H1 (cell line): Measurements from ENCODE around the gene LAMA3. TPM values are rescaled to one million over a fixed set of nuclear protein-coding genes. Genes with fewer than 3 reads are reported as not detected.

ENCODE experiments used
- CTCF ChIA-PET: fragments of 300-600 bp; sonication (Branson Sonifier 250); formaldehyde crosslinking; loops from one replicate; lab custom pipeline; 2021; ENCODE audit not compliant: partially characterized antibody; lab: Charles Lee
- POLR2A ChIA-PET: fragments of 300-600 bp; sonication (Branson Sonifier 250); formaldehyde crosslinking; loops from one replicate; lab custom pipeline; 2021; ENCODE audit warnings: inconsistent platforms; ENCODE audit not compliant: partially characterized antibody; lab: Charles Lee
- DNase-seq, 2 experiments: peaks; one replicate each; pipeline versions ENCODE4 v3.0.0 to v3.0.0-alpha.2; 2010 to 2022; ENCODE audit warnings: low spot score in 2 of 2, low read depth in 1 of 2, mixed read lengths in 1 of 2
- FAIRE-seq: peaks from 2 replicates; lab custom pipeline; 2011; peaks lifted over from hg19 to GRCh38; lab: Jason Lieb, UNC
- H2AFZ ChIP-seq: 2 replicates; pipeline ENCODE4 v1.8.1; 2012; ENCODE audit warnings: low read length, inconsistent platforms
- H2AK5ac ChIP-seq: 2 replicates; pipeline ENCODE4 v1.6.1; 2013; ENCODE audit warnings: low read depth, low read length
- H2BK120ac ChIP-seq: replicated peaks from 2 replicates; pipeline ENCODE3; 2013; ENCODE audit warnings: low read depth, low read length, inconsistent platforms
- H2BK12ac ChIP-seq: 2 replicates; pipeline ENCODE4 v1.6.1; 2013; ENCODE audit warnings: low read depth, low read length
- H2BK15ac ChIP-seq: 2 replicates; pipeline ENCODE4 v1.6.1; 2013; ENCODE audit warnings: low read length
- H2BK20ac ChIP-seq: 2 replicates; pipeline ENCODE4 v1.6.1; 2013; ENCODE audit warnings: low read length
- H2BK5ac ChIP-seq: 2 replicates; pipeline ENCODE4 v1.6.1; 2013; ENCODE audit warnings: low read depth, low read length
- H3K14ac ChIP-seq: 2 replicates; pipeline ENCODE4 v1.6.1; 2013; ENCODE audit warnings: inconsistent platforms; ENCODE audit not compliant: insufficient read length
- H3K18ac ChIP-seq: 2 replicates; pipeline ENCODE4 v1.6.1; 2013; ENCODE audit warnings: low read length; ENCODE audit errors: extremely low read depth
- H3K23ac ChIP-seq: 2 replicates; pipeline ENCODE4 v1.6.1; 2013; ENCODE audit warnings: inconsistent platforms; ENCODE audit not compliant: insufficient read length
- H3K23me2 ChIP-seq: 2 replicates; pipeline ENCODE4 v1.6.1; 2013; ENCODE audit warnings: low read depth, low read length
- H3K27ac ChIP-seq: 2 replicates; pipeline ENCODE4 v1.6.1; 2011; ENCODE audit warnings: low read depth, low read length, inconsistent platforms
- H3K27me3 ChIP-seq, 4 experiments: replicated peaks in 1 of 4; 1 replicate in 1 of 4; 2 replicates in 3 of 4; pipeline versions ENCODE4 v1.6.1 to v1.8.1; 2011 to 2013; ENCODE audit warnings: low read length in 3 of 4, mild to moderate bottlenecking in 3 of 4, inconsistent platforms in 2 of 4, mixed read lengths in 2 of 4, moderate library complexity in 1 of 4; ENCODE audit not compliant: control insufficient read depth in 3 of 4, insufficient read depth in 3 of 4; ENCODE audit errors: extremely low read depth in 1 of 4
- H3K36me3 ChIP-seq, 4 experiments: 2 replicates each; pipeline versions ENCODE4 v1.6.1 to v1.8.1; 2011 to 2013; ENCODE audit warnings: mild to moderate bottlenecking in 4 of 4, low read length in 3 of 4, moderate library complexity in 2 of 4, control low read depth in 1 of 4, inconsistent platforms in 1 of 4; ENCODE audit not compliant: insufficient read depth in 4 of 4, control insufficient read depth in 2 of 4
- H3K4ac ChIP-seq: replicated peaks from 2 replicates; pipeline ENCODE3; 2013; ENCODE audit warnings: low read length, low read depth, mixed read lengths, inconsistent platforms; ENCODE audit not compliant: insufficient read length
- H3K4me1 ChIP-seq, 4 experiments: replicated peaks in 1 of 4; 1 replicate in 1 of 4; 2 replicates in 3 of 4; pipeline versions ENCODE4 v1.6.1 to v1.8.1; 2011 to 2013; ENCODE audit warnings: low read length in 3 of 4, inconsistent platforms in 2 of 4, mixed read lengths in 1 of 4; ENCODE audit not compliant: insufficient read depth in 4 of 4, control insufficient read depth in 3 of 4
- H3K4me2 ChIP-seq, 2 experiments: 2 replicates each; pipeline versions ENCODE4 v1.6.1 to v1.8.1; 2011 to 2013; ENCODE audit warnings: low read depth in 2 of 2, low read length in 2 of 2, control low read depth in 1 of 2, inconsistent platforms in 1 of 2, mild to moderate bottlenecking in 1 of 2; ENCODE audit not compliant: insufficient read depth in 1 of 2
- H3K4me3 ChIP-seq, 4 experiments: fragments of 200-600, 300-600 bp in 1 of 4; sonication (generic), shearing (Covaris generic), sonication (Bioruptor Twin) in 1 of 4; 2 replicates each; pipeline versions ENCODE4 v1.5.1 to v1.8.1; 2011 to 2016; ENCODE audit warnings: low read length in 4 of 4, low read depth in 3 of 4, control low read depth in 2 of 4, inconsistent platforms in 2 of 4, mild to moderate bottlenecking in 2 of 4, mixed read lengths in 1 of 4, moderate library complexity in 1 of 4; ENCODE audit not compliant: insufficient read depth in 2 of 4; ENCODE audit errors: extremely low read depth in 1 of 4
- H3K56ac ChIP-seq: replicated peaks from 2 replicates; pipeline ENCODE3; 2013; ENCODE audit warnings: low read depth, mild to moderate bottlenecking, mixed read lengths, low read length, inconsistent platforms; ENCODE audit not compliant: insufficient read length
- H3K79me1 ChIP-seq: 2 replicates; pipeline ENCODE4 v1.6.1; 2013; ENCODE audit warnings: low read depth, low read length, control low read depth
- H3K79me2 ChIP-seq, 2 experiments: 2 replicates each; pipeline versions ENCODE4 v1.6.1 to v1.8.1; 2012 to 2013; ENCODE audit warnings: low read length in 2 of 2, mild to moderate bottlenecking in 2 of 2, inconsistent platforms in 1 of 2; ENCODE audit not compliant: insufficient read depth in 2 of 2, control insufficient read depth in 1 of 2
- H3K9ac ChIP-seq, 4 experiments: replicated peaks in 1 of 4; 1 replicate in 1 of 4; 2 replicates in 3 of 4; pipeline versions ENCODE4 v1.6.1 to v1.8.1; 2011 to 2013; ENCODE audit warnings: low read depth in 3 of 4, low read length in 3 of 4, control low read depth in 2 of 4, mild to moderate bottlenecking in 2 of 4, moderate library complexity in 2 of 4, inconsistent platforms in 1 of 4; ENCODE audit errors: extremely low read depth in 1 of 4
- H3K9me3 ChIP-seq, 2 experiments: 2 replicates each; pipeline versions ENCODE4 v1.6.1 to v1.8.1; 2012 to 2013; ENCODE audit warnings: mild to moderate bottlenecking in 2 of 2, moderate library complexity in 2 of 2, control low read depth in 1 of 2, inconsistent platforms in 1 of 2, low read depth in 1 of 2, low read length in 1 of 2, mixed read lengths in 1 of 2; ENCODE audit not compliant: insufficient read depth in 2 of 2
- H4K20me1 ChIP-seq, 2 experiments: replicated peaks in 1 of 2; 2 replicates each; pipeline versions ENCODE3 to v1.8.1; 2011 to 2013; ENCODE audit warnings: inconsistent platforms in 2 of 2, low read length in 2 of 2, mild to moderate bottlenecking in 1 of 2; ENCODE audit not compliant: insufficient read depth in 2 of 2, control insufficient read depth in 1 of 2
- H4K5ac ChIP-seq: 2 replicates; pipeline ENCODE4 v1.6.1; 2013; ENCODE audit warnings: low read length, low read depth, mixed read lengths, inconsistent platforms; ENCODE audit not compliant: insufficient read length
- H4K8ac ChIP-seq: 2 replicates; pipeline ENCODE4 v1.8.0; 2013; ENCODE audit warnings: mild to moderate bottlenecking, moderate library complexity, low read length, inconsistent platforms; ENCODE audit not compliant: insufficient read depth; ENCODE audit errors: extremely low read depth
- H4K91ac ChIP-seq: replicated peaks from 2 replicates; pipeline ENCODE3; 2013; ENCODE audit warnings: low read length, mixed read lengths, inconsistent platforms; ENCODE audit not compliant: insufficient read length
- CBX5 ChIP-seq: fragments of 300-800, 300-1000 bp; sonication (generic); IDR thresholded peaks from 2 replicates; pipeline ENCODE4 v1.7.1; 2016; ENCODE audit warnings: antibody characterized with exemption, low read length, low read depth
- PHF8 ChIP-seq: fragments of 200-600 bp; sonication (generic); conservative IDR thresholded peaks from 2 replicates; pipeline ENCODE4 v1.7.1; 2012; ENCODE audit warnings: low read depth, mild to moderate bottlenecking, inconsistent platforms, low read length, moderate library complexity
- SP4 ChIP-seq: IDR thresholded peaks from 2 replicates; pipeline ENCODE4 v1.6.1; 2012; ENCODE audit warnings: low read length, inconsistent platforms
- TAF7 ChIP-seq: optimal IDR thresholded peaks from 2 replicates; pipeline ENCODE3; 2011; ENCODE audit warnings: low read depth, mild to moderate bottlenecking, inconsistent platforms, low read length, moderate library complexity, borderline replicate concordance
- WGBS, 2 experiments: shearing (Covaris generic) in 1 of 2; methylation state at CpG; one replicate each; pipeline versions ENCODE4 v1.1.6 to v1.1.7; 2013 to 2015; ENCODE audit warnings: low lambda C conversion rate in 2 of 2, mixed read lengths in 2 of 2, inconsistent platforms in 1 of 2, low coverage in 1 of 2, missing lambda C conversion rate in 1 of 2; ENCODE audit not compliant: insufficient replicate concordance in 2 of 2, insufficient coverage in 1 of 2, insufficient read length in 1 of 2; ENCODE audit errors: extremely low coverage in 1 of 2, missing lambda C conversion rate in 1 of 2; 5-methylcytosine and 5-hydroxymethylcytosine counted together
- polyA plus RNA-seq, 7 experiments: library from polyadenylated mRNA; depleted of rRNA in 3 of 7; stranded (reverse) in 5 of 7; unstranded in 2 of 7; fragments of >200 nt in 5 of 7; fragments of 200-250 nt in 2 of 7; gene quantifications; 1 replicate in 5 of 7; 2 replicates in 1 of 7; 4 replicates in 1 of 7; pipeline versions ENCODE4 v1.2.1 to v1.2.3, GENCODE V29; 2011 to 2013; ENCODE audit warnings: missing spikeins in 2 of 7, mixed read lengths in 2 of 7
- total RNA-seq: library from RNA; stranded (reverse); fragmentation: NEBNext Ultra II Directional; extraction: Animal tissue kit (Norgen Biotek cat#: 25700); gene quantifications from 2 replicates; pipeline ENCODE4 v1.2.1, GENCODE V29; 2021
- TF ChIP-seq, protein P1 (sequence below): IDR thresholded peaks from 2 replicates; pipeline ENCODE4 v1.6.1; 2011; ENCODE audit warnings: low read depth, mild to moderate bottlenecking, low read length; ENCODE audit not compliant: insufficient read depth

The LAMA3 gene
- total and polyA plus RNA-seq, 2 of the 8 experiments (the other 6 are each of a cell fraction or from before 2014, with no cell fraction given), result 0.76 to 5.0 TPM

- no peaks in the 10 kb centered on the region for H3K79me1 ChIP-seq
- H3K4ac ChIP-seq, result no peak overlapping the region
- FAIRE-seq (no peak), DNase-seq (no peak)
- H3K4me1 ChIP-seq, result peaks cover 0 to 4% (median 2%) of the 10 kb centered on the region in 4 experiments; a peak in 2 of 7 replicates
- no peak overlapping the region for H3K18ac ChIP-seq
- no peak overlapping the region for H2AFZ ChIP-seq
- no peaks in the 10 kb centered on the region for H3K23me2 ChIP-seq
- H4K8ac ChIP-seq, result no peak overlapping the region
- H4K91ac ChIP-seq, result no peak overlapping the region
- H2BK120ac ChIP-seq, result no peak overlapping the region
- H3K4me2 ChIP-seq, result no peak overlapping the region
- 85% methylated on average over 2 of the region's 2 CpGs; no CpG with 5 or more reads in 1 of the 2 experiments for WGBS, 2 experiments
- H3K27me3 ChIP-seq, result 0 out of 7 replicates have a peak, but pooled peaks cover 0 to 2% (median 0%) of the 10 kb centered on the region in 4 experiments
- H3K36me3 ChIP-seq, result no peaks in the 10 kb centered on the region
- no peak overlapping the region for H3K56ac ChIP-seq
- no peak overlapping the region for H2BK5ac ChIP-seq
- no peak overlapping the region for H2BK20ac ChIP-seq
- H4K20me1 ChIP-seq, result peaks cover 0 to 2% of the 10 kb centered on the region in 2 experiments
- no peak overlapping the region for H3K9ac ChIP-seq
- H2BK15ac ChIP-seq, result no peak overlapping the region
- no peaks in the 10 kb centered on the region for H3K9me3 ChIP-seq
- no peak overlapping the region for H4K5ac ChIP-seq
- no peak overlapping the region for H3K23ac ChIP-seq
- POLR2A ChIA-PET, result no interaction called here
- H3K27ac ChIP-seq, result no peak overlapping the region
- CTCF ChIA-PET, result interaction anchor here (0.6 to 0.7 kb wide), 2 partner anchors 238 to 417 kb away, joined by 3 to 4 read pairs; no protein-coding TSS in a partner anchor
- no peak overlapping the region for H3K4me3 ChIP-seq
- no peak overlapping the region for H3K14ac ChIP-seq
- no peak overlapping the region for H2BK12ac ChIP-seq
- H2AK5ac ChIP-seq, result no peak overlapping the region
- no peaks in the 10 kb centered on the region for H3K79me2 ChIP-seq
- TF ChIP-seq, protein P1, sequence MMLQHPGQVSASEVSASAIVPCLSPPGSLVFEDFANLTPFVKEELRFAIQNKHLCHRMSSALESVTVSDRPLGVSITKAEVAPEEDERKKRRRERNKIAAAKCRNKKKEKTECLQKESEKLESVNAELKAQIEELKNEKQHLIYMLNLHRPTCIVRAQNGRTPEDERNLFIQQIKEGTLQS, result no peak
- no peak for TF ChIP-seq CBX5
- TF ChIP-seq SP4, result no peak
- no peak for TF ChIP-seq TAF7
- TF ChIP-seq PHF8, result no peak
Observed at GRCh38 chr18:23752363-23752762, 63.1 kb downstream of the LAMA3 start.
